Heart left ventricle (tissue), 13 donors: ENCODE data around the gene SLC4A3.

ENCODE experiments used
- CTCF ChIP-seq, 12 donors: fragments of 200-600 bp; sonication (generic) in 4 of 12; IDR thresholded peaks; one replicate each; pipeline versions ENCODE4 v1.5.0 to v1.8.0; 2018 to 2022; ENCODE audit warnings: antibody characterized with exemption in 12 of 12, mild to moderate bottlenecking in 5 of 12
- POLR2A ChIP-seq, 2 donors: fragments of 450-650 bp; IDR thresholded peaks; one replicate each; pipeline ENCODE4 v1.6.1; 2017; ENCODE audit warnings: antibody characterized with exemption in 2 of 2, mild to moderate bottlenecking in 2 of 2, moderate library complexity in 2 of 2
- donor health status: ischemic (EF 13 %, LVEDD 7.1; RV severe dilation, severe dysfunction).
- donor health status: DM: no; HTN: yes; CAD: no.
- donor health status: DM: no; HTN: no; CAD: no.
- donor health status: ischemic (EF 25% LVEDD 6.9; RV normal size, moderate dysfunction).
- donor health status: ischemic (EF 25% LVEDD 5.7; RV mildly dilated, moderate dysfunction).
- donor health status: ischemic (EF 35%, LVEDD 5.7; RV mildly dilated, moderate dysfunction).
- donor health status: nonischemic (EF 11% LVEDD 7.7; RV severe dilation, severe dysfunction).
- donor health status: DM: yes; HTN: yes; CAD: no.
- donor health status: PGD.
- donor health status: ischemic (EF 29% LVEDD 5.4; RV normal size, mild dysfunction).
- donor health status: nonischemic (EF 23%, LVEDD 6.1; RV moderate dilation, normal function).

DNA sequence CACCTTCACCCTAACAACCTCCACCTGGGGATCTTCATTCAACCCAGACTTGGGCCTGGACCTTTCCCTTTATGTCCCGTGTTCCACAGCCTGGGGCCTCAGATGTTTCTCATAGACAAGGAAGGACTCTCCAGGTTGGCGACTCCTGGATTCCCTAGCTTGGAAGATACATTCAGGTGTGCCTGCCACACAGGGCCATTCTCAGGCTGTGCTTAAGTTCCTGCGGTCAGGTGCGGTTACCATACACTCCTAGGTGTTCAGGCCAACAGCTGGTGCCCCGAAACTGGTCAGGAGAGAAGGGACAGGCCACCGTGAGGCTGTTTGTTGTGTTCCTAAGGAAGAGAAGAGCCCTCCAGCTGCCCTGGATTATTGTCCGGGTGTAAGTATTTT is 15.6 kb downstream of the SLC4A3 start:
- TF ChIP-seq CTCF (IDR thresholded peaks at IDR 0.05) (no peak), POLR2A (IDR thresholded peaks at IDR 0.05) (no peak)
